Natural killer cell treated with Interleukin-12 subunit alpha and Interleukin-12 subunit beta and Interleukin-15 and Interleukin-18, amount 100 ng/mL, for 72 hours (primary cell): ENCODE measurements around the gene ADCY9. TPM values are rescaled to one million over a fixed set of nuclear protein-coding genes. Genes with fewer than 3 reads are reported as not detected.
"Not testable (repeated sequence)": the region's sequence is repeated elsewhere in the genome, so short reads cannot be mapped to it uniquely, and the experiment has no call there.

Experiments
- ATAC-seq, 2 donors: fragments of 150-1000 bp; cut with Tn5 transposase in 1 of 2; sonication (Bioruptor Pico), chemical (Tn5 transposase) in 1 of 2; 2 replicates each; pipeline ENCODE4 v1.10.0; 2021
- DNase-seq: peaks from one replicate; pipeline ENCODE4 v3.0.0; 2022; ENCODE audit warnings: low spot score
- H3K27ac Mint-ChIP-seq, 2 donors: 1 replicate in 1 of 2; 2 replicates in 1 of 2; pipeline ENCODE4 v1.8.0; 2022; ENCODE audit warnings: mixed read lengths in 2 of 2, mild to moderate bottlenecking in 1 of 2, moderate library complexity in 1 of 2
- H3K27me3 Mint-ChIP-seq, 2 donors: 1 replicate in 1 of 2; 2 replicates in 1 of 2; pipeline ENCODE4 v1.8.0; 2022; ENCODE audit warnings: mixed read lengths in 2 of 2
- H3K36me3 Mint-ChIP-seq: one replicate; pipeline ENCODE4 v1.8.0; 2022; ENCODE audit warnings: mixed read lengths
- H3K4me1 Mint-ChIP-seq, 2 donors: 1 replicate in 1 of 2; 2 replicates in 1 of 2; pipeline ENCODE4 v1.8.0; 2022; ENCODE audit warnings: low read depth in 2 of 2, mixed read lengths in 2 of 2, mild to moderate bottlenecking in 1 of 2
- H3K4me3 Mint-ChIP-seq: one replicate; pipeline ENCODE4 v1.8.0; 2022; ENCODE audit warnings: mixed read lengths
- H3K9me3 Mint-ChIP-seq: 2 replicates; pipeline ENCODE4 v1.8.0; 2022; ENCODE audit warnings: mixed read lengths
- total RNA-seq, 2 donors: library from RNA; stranded (reverse); gene quantifications; one replicate each; pipeline ENCODE4 v1.2.3, GENCODE V29; 2022

The ADCY9 gene
- total RNA-seq, result 10 to 100 TPM; 11.1 to 23.6 TPM

DNA sequence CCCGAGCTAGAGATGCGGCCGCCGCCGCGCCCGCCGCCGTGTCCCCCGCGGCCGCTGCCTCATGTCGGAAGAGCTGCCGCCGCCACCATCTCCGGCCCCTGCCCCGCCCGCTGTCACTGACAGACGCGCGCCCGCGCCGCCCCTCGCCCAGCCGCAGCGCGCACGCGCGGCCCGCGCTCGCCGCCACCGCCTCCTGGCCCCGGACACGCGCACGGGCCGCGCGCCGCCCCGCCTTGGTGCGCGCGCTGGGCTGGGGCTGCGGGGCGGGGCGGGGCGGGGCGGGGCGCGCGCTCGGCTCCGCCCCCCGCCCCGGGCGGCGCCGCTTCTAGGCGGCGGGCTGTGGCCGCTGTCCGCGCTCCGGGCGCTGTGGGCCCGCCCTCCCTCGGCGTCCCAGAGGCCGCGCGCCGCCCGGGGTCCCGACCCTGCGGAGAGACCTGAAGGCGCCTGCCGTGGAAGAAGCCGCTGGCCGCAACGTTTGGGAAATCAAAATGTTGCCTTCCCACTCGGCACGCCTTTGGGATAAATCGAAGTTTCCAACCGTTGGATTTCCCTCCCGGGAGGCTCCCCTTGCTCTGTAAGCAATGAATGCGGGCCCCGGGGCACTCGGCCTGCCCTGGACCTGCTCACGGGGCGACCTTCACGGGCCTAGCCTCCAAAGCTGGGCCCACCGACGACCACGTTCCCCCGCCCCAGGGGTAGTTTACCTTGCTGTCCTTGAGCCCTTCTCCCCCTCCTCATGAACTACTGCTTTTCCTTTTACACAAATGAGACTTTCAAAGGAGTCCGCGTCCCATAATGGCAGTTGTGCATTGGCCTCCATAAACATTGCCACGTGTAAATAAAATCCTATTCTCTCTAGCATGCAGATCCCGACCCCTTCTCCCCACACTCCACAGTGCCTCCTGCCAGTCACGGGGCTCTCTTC lies at the start of gene ADCY9:
Gene ADCY9 (minus strand): TSS at position 118 of the 925 bp plus-strand sequence. CDS start 1,000 bp downstream, outside the sequence.
- peaks cover 35 to 40% of the 10 kb centered on the region in 2 donors for H3K4me1 Mint-ChIP-seq
- H3K27ac Mint-ChIP-seq, result peak within 1 kb of the TSS; percentile 55 to 74

DNA sequence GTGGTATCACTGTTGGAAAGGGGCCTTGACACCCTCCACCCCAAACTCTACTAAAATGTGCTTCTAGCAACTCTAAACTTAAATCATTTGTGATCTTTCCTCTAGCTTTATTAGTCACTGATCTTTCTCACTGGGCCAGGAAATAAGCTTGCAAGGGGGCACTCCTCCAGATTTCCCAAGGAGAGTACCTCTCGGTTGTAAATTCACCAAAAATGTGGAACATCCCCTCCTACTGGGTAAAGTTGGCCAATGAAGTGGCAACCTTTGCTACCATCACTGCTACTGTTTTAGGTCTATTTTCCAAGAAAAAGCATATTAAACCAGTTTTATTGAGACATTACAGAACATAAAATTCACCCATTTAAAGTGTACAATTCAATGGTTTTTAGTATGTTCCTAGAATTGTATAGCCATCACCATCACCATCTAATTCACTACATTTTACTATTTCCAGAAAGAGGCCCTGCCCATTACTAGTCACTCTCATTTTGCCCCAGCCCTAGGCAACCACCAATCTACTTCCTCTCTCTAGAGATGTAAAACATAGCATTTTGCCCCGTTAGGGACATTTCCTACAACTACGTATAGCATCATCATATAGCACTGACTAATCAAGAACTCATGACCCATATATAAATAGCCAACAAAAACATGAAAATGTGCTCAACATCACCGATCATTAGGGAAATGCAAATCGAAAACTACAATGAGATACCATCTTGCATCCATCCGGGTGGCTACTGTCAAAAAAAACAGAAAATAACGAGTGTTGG lies 44.6 kb upstream of the ADCY9 start:
- ATAC-seq (peak in 1 of 2 donors; percentile 91), DNase-seq (no peak)
- Mint-ChIP-seq H3K4me1 (peaks cover 9 to 11% of the 10 kb centered on the region in 2 donors), H3K4me3 (peak overlapping the region; percentile 50), H3K27ac (peak overlapping the region; percentile 9 to 79), H3K36me3 (no peaks in the 10 kb centered on the region), H3K27me3 (peaks cover 0 to 5% of the 10 kb centered on the region in 2 donors), H3K9me3 (no peaks in the 10 kb centered on the region)

More for the DNA sequence above, at the start of gene ADCY9:
- ATAC-seq, result peak; percentile 91 to 92
- Mint-ChIP-seq H3K36me3 (peaks cover 8% of the 10 kb centered on the region), H3K4me3 (peak within 1 kb of the TSS; percentile 85), H3K9me3 (no peaks in the 10 kb centered on the region), H3K27me3 (no peaks in the 10 kb centered on the region)
- peak; percentile 89 for DNase-seq

DNA sequence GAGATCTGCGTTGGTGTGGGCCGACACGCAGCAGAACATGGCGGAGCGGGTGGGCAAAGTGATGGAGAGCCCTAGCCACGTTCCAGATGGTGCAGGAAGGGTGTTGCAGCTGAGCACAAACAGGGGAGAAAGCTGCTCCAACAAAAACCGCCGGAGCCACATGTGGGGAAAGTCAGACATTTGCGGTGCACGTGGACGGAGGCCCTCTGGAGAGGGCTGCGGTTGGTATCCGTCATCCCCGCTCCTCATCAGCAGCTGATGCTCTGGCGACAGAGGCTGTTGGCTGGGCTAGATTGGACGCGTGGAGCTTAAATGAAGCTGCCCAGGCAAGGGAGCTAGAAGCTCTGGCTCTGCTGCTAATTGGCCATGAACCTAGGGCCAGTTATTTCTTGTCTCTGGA lies 43.5 kb upstream of the ADCY9 start:
- no peak for ATAC-seq
- no peaks in the 10 kb centered on the region for H3K36me3 Mint-ChIP-seq
- no peak for DNase-seq
- H3K4me1 Mint-ChIP-seq, result peaks cover 9 to 11% of the 10 kb centered on the region in 2 donors
- peaks cover 0 to 5% of the 10 kb centered on the region in 2 donors for H3K27me3 Mint-ChIP-seq
- peak overlapping the region in 1 of 2 donors; percentile 24 for H3K27ac Mint-ChIP-seq
- H3K9me3 Mint-ChIP-seq, result no peaks in the 10 kb centered on the region
- H3K4me3 Mint-ChIP-seq, result no peak overlapping the region

DNA sequence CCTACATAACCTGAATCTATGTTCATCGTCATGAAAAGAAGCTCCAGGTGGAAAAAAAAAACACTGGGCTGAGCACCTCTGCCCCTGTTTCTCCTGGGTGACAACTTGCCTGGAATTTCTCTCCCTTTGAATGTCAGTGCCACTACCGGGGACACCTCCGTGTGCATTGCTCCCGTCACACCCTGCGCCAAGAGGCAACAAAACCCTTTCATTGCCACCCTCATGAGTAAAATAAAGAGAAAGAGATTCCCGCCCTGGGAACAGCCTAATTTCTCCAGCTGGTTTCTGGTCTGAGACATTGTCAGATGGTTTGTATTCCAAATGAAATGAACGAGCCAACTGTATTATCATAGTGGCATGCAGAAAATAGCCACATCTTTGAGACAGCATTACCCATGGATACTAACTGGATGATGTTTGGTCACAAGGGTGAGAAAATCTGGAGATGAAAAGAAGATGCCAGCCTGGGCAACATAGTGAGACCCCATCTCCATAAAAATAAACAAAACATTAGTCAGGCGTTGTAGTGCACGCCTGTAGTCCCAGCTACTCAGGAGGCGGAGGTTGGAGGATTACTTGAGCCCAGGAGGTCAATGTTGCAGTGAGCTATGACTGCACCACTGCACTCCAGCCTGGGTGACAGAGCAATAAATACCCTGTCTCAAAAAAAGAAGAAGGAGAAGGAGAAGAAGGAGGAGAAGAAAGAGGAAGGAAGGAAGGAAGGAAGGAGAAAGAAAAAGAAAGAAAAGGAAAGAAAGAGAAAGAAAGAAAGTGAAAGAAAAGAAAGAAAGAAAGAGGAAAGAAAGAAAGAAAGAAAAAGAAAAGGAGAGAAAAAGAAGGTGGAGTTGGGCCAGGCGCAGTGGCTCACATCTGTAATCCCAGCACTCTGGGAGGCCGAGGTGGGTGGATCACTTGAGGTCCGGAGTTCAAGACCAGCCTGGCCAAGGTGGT lies 42.2 kb upstream of the ADCY9 start:
- Mint-ChIP-seq H3K36me3 (no peaks in the 10 kb centered on the region), H3K9me3 (no peaks in the 10 kb centered on the region), H3K27ac (peak overlapping the region; percentile 24 to 45), H3K4me1 (peaks cover 9 to 11% of the 10 kb centered on the region in 2 donors), H3K4me3 (no peak overlapping the region), H3K27me3 (peaks cover 0 to 5% of the 10 kb centered on the region in 2 donors)
- DNase-seq (no peak), ATAC-seq (no peak)

DNA sequence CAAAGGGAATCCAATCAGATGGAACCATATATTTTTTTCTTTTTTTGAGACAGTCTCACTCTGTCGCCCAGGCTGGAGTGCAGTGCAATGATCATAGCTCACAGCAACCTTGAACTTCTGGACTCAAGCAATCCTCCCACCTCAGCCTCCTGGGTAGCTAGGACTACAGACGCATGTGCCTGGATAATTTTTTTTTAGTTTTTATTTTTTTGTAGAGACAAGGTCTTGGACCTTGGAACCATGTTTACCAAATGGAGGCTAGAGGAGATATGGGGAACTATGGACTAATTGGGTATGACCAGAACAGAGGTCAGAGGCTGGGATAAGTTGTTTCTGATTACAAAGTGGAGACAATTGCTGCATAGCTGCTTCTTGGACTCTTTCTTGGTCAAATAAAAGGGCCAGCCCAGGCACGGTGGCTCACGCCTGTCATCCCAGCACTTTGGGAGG lies 41.2 kb upstream of the ADCY9 start:
- Mint-ChIP-seq H3K4me1 (peaks cover 9 to 11% of the 10 kb centered on the region in 2 donors), H3K27ac (no peak overlapping the region), H3K36me3 (no peaks in the 10 kb centered on the region), H3K27me3 (peaks cover 0 to 5% of the 10 kb centered on the region in 2 donors), H3K4me3 (no peak overlapping the region), H3K9me3 (no peaks in the 10 kb centered on the region)
- DNase-seq (no peak), ATAC-seq (no peak)

DNA sequence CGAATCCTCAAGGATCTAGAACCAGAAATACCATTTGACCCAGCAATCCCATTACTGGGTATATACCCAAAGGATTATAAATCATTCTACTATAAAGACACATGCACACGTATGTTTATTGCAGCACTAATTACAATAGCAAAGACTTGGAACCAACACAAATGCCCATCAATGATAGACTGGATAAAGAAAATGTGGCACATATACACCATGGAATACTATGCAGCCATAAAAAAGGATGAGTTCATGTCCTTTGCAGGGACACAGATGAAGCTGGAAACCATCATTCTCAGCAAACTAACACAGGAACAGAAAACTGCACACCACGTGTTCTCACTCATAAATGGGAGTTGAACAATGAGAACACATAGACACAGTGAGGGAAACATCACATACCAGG lies 40.3 kb upstream of the ADCY9 start:
- H3K4me3 Mint-ChIP-seq, H3K9me3 Mint-ChIP-seq, H3K27me3 Mint-ChIP-seq, ATAC-seq, H3K27ac Mint-ChIP-seq, H3K36me3 Mint-ChIP-seq, DNase-seq: not testable (repeated sequence)
- H3K4me1 Mint-ChIP-seq, result peaks cover 9 to 11% of the 10 kb centered on the region in 2 donors

DNA sequence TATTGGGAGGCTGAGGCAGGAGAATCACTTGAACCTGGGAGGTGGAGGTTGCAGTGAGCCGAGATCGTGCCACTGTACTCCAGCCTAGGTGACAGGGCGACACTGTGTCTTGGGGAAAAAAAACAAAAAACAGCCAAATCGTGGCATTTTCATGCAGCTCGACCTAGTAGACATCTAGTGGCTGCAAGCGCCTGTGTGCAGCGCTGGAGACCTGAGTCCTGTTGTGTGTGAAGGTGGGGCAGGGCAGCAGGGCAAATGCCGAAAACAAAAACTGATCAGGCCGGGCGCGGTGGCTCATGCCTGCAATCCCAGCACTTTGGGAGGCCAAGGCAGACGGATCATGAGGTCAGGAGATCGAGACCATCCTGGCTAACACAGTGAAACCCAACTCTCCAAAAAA lies 37.1 kb upstream of the ADCY9 start:
- not testable (repeated sequence) for H3K27ac Mint-ChIP-seq, ATAC-seq, H3K4me3 Mint-ChIP-seq, H3K4me1 Mint-ChIP-seq, H3K27me3 Mint-ChIP-seq, H3K9me3 Mint-ChIP-seq, H3K36me3 Mint-ChIP-seq, DNase-seq

DNA sequence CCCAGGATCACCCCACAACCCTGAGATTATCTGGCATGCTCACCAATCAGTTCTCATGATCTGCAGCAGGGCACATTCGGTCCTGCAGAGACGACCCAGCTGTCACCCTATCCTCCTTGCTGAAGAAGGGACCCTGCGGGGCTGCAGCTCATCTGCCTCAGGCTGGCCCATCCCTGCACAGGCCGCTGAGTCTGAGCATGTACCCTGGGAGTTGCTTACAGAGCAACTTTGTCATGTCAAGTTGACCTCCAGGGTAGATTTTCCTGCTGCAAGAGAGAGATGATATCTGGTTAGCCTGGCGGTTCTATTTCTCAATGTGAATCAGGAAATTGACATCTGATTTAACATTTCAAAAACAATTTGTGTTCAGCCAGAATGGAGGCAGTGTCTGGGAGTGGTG lies 36.0 kb upstream of the ADCY9 start:
- Mint-ChIP-seq H3K4me1 (no peaks in the 10 kb centered on the region), H3K9me3 (no peaks in the 10 kb centered on the region), H3K27me3 (peaks cover 0 to 3% of the 10 kb centered on the region in 2 donors), H3K27ac (no peak overlapping the region), H3K36me3 (no peaks in the 10 kb centered on the region), H3K4me3 (no peak overlapping the region)
- ATAC-seq (no peak), DNase-seq (no peak)

DNA sequence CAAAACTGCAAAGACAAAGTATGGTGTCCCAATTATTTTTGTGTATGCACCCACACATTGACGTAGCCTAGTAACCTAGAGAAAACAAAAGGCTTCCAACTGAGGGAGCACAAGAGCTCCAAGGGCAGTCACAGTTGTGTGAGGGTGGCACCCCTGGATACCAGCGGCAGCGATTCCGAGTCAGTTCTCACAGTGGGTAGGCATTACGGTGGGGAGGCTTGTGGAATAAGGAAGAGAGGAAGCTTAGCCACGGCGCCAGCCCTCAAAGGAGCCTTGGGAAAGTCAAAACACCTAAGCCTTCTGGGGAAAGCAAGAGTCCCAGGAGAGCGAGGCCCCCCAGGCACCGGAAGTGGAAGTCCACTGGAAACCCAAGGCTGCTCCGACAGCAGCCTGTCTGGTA lies 31.0 kb upstream of the ADCY9 start:
- H3K27ac Mint-ChIP-seq, result no peak overlapping the region
- no peak for ATAC-seq
- H3K9me3 Mint-ChIP-seq, result no peaks in the 10 kb centered on the region
- peaks cover 0 to 3% of the 10 kb centered on the region in 2 donors for H3K4me1 Mint-ChIP-seq
- DNase-seq, result no peak
- no peak overlapping the region for H3K4me3 Mint-ChIP-seq
- no peaks in the 10 kb centered on the region for H3K36me3 Mint-ChIP-seq
- H3K27me3 Mint-ChIP-seq, result no peaks in the 10 kb centered on the region

DNA sequence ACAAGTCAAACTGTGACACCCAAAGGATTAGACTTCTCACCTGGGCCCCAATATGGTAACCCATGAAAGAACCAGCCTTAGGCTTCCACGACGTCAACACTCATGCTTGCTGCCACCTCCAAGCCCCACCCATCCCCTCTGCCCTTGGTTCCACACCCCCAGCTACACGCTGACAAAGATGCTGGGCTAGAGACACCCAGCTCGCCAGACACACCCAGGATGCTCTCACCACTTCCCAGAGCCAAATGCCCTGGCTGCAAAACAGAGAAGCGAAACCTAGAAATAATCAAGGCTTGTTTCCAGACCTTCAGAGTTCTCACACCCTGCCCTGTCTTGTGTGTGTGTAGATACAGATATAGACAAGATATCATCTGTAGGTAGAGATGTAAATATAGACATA lies 26.0 kb upstream of the ADCY9 start:
- H3K27ac Mint-ChIP-seq, result no peak overlapping the region
- peaks cover 2% of the 10 kb centered on the region in 2 donors for H3K27me3 Mint-ChIP-seq
- ATAC-seq (peak in 1 of 2 donors; percentile 71), DNase-seq (no peak)
- no peak overlapping the region for H3K4me3 Mint-ChIP-seq
- H3K4me1 Mint-ChIP-seq, result peaks cover 0 to 4% of the 10 kb centered on the region in 2 donors
- no peaks in the 10 kb centered on the region for H3K36me3 Mint-ChIP-seq
- H3K9me3 Mint-ChIP-seq, result no peaks in the 10 kb centered on the region

DNA sequence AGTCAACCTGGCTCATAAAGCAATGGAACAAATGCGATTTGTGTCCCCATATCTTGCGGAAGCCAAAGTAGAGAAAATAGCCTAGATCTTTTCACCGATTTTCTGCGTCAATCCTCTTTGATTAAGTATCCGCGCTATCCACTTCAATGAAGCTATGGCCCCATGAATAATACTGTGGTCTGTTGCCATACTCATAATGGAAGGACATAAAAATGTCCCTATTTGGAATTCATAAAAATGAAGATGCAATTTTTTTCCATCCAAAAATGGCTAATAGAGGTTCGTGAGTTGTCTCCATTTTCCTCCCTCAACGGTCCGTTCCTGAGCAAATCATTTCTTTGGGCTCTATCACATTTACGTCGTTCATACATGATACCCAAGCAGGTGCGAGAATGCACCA lies 25.4 kb upstream of the ADCY9 start:
- DNase-seq (no peak), ATAC-seq (no peak)
- Mint-ChIP-seq H3K4me1 (peaks cover 0 to 5% of the 10 kb centered on the region in 2 donors), H3K27ac (no peak overlapping the region), H3K4me3 (no peak overlapping the region), H3K27me3 (peaks cover 4 to 5% of the 10 kb centered on the region in 2 donors), H3K9me3 (no peaks in the 10 kb centered on the region), H3K36me3 (no peaks in the 10 kb centered on the region)

DNA sequence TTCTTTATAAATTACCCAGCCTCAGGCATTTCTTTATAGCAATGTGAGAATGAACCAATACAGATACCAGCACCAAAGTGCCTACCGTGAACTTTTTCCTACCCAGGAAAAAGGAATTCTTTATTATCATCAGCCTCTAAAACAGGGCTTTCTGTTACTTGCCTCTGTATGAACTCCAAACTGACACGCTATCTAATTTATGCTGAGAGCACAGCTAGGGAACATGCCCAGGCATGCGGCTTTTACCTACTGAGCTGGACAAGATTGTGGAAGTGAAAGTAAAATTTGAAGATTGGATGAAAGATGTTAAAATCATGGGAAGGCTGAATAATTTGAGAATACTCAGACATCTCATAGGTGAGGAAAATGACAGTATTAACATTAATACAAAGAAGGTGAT lies 24.4 kb upstream of the ADCY9 start:
- Mint-ChIP-seq H3K27me3 (peaks cover 7 to 11% of the 10 kb centered on the region in 2 donors), H3K9me3 (no peaks in the 10 kb centered on the region), H3K27ac (no peak overlapping the region), H3K4me3 (no peak overlapping the region), H3K36me3 (no peaks in the 10 kb centered on the region), H3K4me1 (peaks cover 0 to 5% of the 10 kb centered on the region in 2 donors)
- DNase-seq (no peak), ATAC-seq (no peak)

DNA sequence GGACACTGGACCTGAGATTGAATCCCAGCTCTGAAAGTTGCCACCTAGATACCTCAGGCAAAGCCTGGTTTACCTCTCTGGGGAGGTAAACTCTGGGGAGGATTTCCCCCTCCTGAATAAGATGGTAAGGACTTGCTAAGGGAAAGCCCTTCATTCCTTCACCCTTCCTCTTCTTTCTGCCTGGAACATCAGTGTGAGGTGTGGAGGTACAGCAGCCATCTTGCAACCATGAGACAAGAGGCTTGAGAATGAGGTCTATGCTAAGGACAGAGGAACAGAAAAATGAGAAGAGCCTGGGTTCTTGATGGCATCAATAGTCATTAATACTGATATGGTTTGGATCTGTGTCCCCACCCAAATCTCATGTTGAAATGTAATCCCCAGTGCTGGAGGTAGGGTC lies 23.7 kb upstream of the ADCY9 start:
- no peaks in the 10 kb centered on the region for H3K9me3 Mint-ChIP-seq
- peaks cover 0 to 5% of the 10 kb centered on the region in 2 donors for H3K4me1 Mint-ChIP-seq
- no peak for ATAC-seq
- H3K27me3 Mint-ChIP-seq, result peaks cover 7 to 16% of the 10 kb centered on the region in 2 donors
- no peaks in the 10 kb centered on the region for H3K36me3 Mint-ChIP-seq
- no peak overlapping the region for H3K4me3 Mint-ChIP-seq
- no peak overlapping the region for H3K27ac Mint-ChIP-seq
- DNase-seq, result no peak
